ENCODE measurements around the gene SPOP.

Gene SPOP

GRCh38 chr17:49556223-49556943 lies 121.5 kb downstream of the SPOP start (continued):
- TF ChIP-seq PATZ1 (tag by site-specific recombination; IDR thresholded peaks at IDR 0.05) (0 out of 2 replicates have a peak, but pooled peaks have one; percentile 25), ZNF549 (tag by site-specific recombination; IDR thresholded peaks at IDR 0.05) (no peak), ZBTB8A (tag by site-specific recombination; IDR thresholded peaks at IDR 0.05) (peak; percentile 23; the same call in 1 of the 2 replicates), OSR2 (tag by site-specific recombination; IDR thresholded peaks at IDR 0.05) (no peak), PBX3 (CRISPR knock-in tag; IDR thresholded peaks at IDR 0.05) (0 out of 2 replicates have a peak, but pooled peaks have one; percentile 51), ZNF140 (tag by site-specific recombination; IDR thresholded peaks at IDR 0.05) (no peak), ZFP3 (tag by site-specific recombination; IDR thresholded peaks at IDR 0.05; ENCODE audit: low read depth) (no peak), ZNF335 (tag by site-specific recombination; conservative IDR thresholded peaks at IDR 0.05) (peak; percentile 55), ZNF202 (tag by site-specific recombination; IDR thresholded peaks at IDR 0.05; ENCODE audit: borderline replicate concordance) (no peak), ZNF404 (tag by site-specific recombination; IDR thresholded peaks at IDR 0.05) (no peak), ZNF350 (tag by site-specific recombination; IDR thresholded peaks at IDR 0.05) (no peak), MEIS1 (CRISPR knock-in tag; IDR thresholded peaks at IDR 0.05; ENCODE audit: borderline replicate concordance) (no peak), ZNF692 (tag by site-specific recombination; IDR thresholded peaks at IDR 0.05) (peak; percentile 99), ZNF138 (tag by site-specific recombination; IDR thresholded peaks at IDR 0.05; ENCODE audit: borderline replicate concordance) (no peak), ZNF266 (tag by site-specific recombination; IDR thresholded peaks at IDR 0.05; ENCODE audit: low read depth) (no peak), SP7 (tag by site-specific recombination; IDR thresholded peaks at IDR 0.05) (peak; percentile 78), ZNF791 (tag by site-specific recombination; IDR thresholded peaks at IDR 0.05) (no peak), INSM2 (tag by site-specific recombination; IDR thresholded peaks at IDR 0.05) (no peak), ZNF626 (tag by site-specific recombination; IDR thresholded peaks at IDR 0.05) (no peak), ZNF629 (tag by site-specific recombination; IDR thresholded peaks at IDR 0.05) (no peak), ZNF639 (tag by site-specific recombination; IDR thresholded peaks at IDR 0.05) (no peak), HOXC10 (CRISPR knock-in tag; IDR thresholded peaks at IDR 0.05) (no peak), RBAK (tag by site-specific recombination; IDR thresholded peaks at IDR 0.05) (no peak), ZNF214 (tag by site-specific recombination; IDR thresholded peaks at IDR 0.05; ENCODE audit: borderline replicate concordance) (no peak), ZNF292 (tag by site-specific recombination; IDR thresholded peaks at IDR 0.05; ENCODE audit: borderline replicate concordance, low read depth) (no peak), TCF7L2 (IDR thresholded peaks at IDR 0.05; ENCODE audit: borderline replicate concordance, low read depth, low read length) (no peak), ZNF488 (tag by site-specific recombination; IDR thresholded peaks at IDR 0.05) (no peak), ZBTB11 (tag by site-specific recombination; conservative IDR thresholded peaks at IDR 0.05; ENCODE audit: low read depth) (0 out of 2 replicates have a peak, but pooled peaks have one; percentile 15)
